Endodermal cell (in vitro differentiated cells): ENCODE results near the gene KIF1A. TPM values are rescaled to one million over a fixed set of nuclear protein-coding genes. Genes with fewer than 3 reads are reported as not detected.

Source experiments
- DNase-seq: peaks from one replicate; pipeline ENCODE4 v3.0.0-alpha.2; 2017
- H3K27ac ChIP-seq: 2 replicates; pipeline ENCODE4 v1.5.1; 2013; ENCODE audit warnings: mild to moderate bottlenecking, low read depth, low read length, moderate library complexity
- H3K27me3 ChIP-seq: 2 replicates; pipeline ENCODE4 v1.6.1; 2013; ENCODE audit warnings: mild to moderate bottlenecking, low read length, moderate library complexity; ENCODE audit not compliant: insufficient read depth, control insufficient read depth, poor library complexity, severe bottlenecking
- H3K36me3 ChIP-seq: 2 replicates; pipeline ENCODE4 v1.7.0; 2013; ENCODE audit warnings: mild to moderate bottlenecking, low read length, moderate library complexity; ENCODE audit not compliant: control insufficient read depth, insufficient read depth
- H3K4me1 ChIP-seq: one replicate; pipeline ENCODE4 v1.7.0; 2013; ENCODE audit warnings: low read length; ENCODE audit not compliant: control insufficient read depth, insufficient read depth
- H3K4me3 ChIP-seq: 2 replicates; pipeline ENCODE4 v1.5.1; 2013; ENCODE audit warnings: mild to moderate bottlenecking, low read length, moderate library complexity
- H3K9ac ChIP-seq: 2 replicates; pipeline ENCODE4 v1.6.1; 2013; ENCODE audit warnings: mild to moderate bottlenecking, low read length, moderate library complexity; ENCODE audit not compliant: poor library complexity, severe bottlenecking; ENCODE audit errors: extremely low read depth
- H3K9me3 ChIP-seq: 2 replicates; pipeline ENCODE4 v1.6.1; 2013; ENCODE audit warnings: mild to moderate bottlenecking, low read length, moderate library complexity; ENCODE audit not compliant: control insufficient read depth
- H3K27ac Mint-ChIP-seq: 2 replicates; pipeline ENCODE4 v1.8.0; 2020; ENCODE audit warnings: mixed read lengths
- H3K27me3 Mint-ChIP-seq: 2 replicates; pipeline ENCODE4 v1.8.0; 2021; ENCODE audit warnings: mild to moderate bottlenecking, mixed read lengths; ENCODE audit not compliant: insufficient read depth
- H3K36me3 Mint-ChIP-seq: 2 replicates; pipeline ENCODE4 v1.8.0; 2020; ENCODE audit warnings: low read depth, mixed read lengths
- H3K4me1 Mint-ChIP-seq: 2 replicates; pipeline ENCODE4 v1.8.0; 2020; ENCODE audit warnings: mixed read lengths
- H3K4me3 Mint-ChIP-seq: 2 replicates; pipeline ENCODE4 v1.8.0; 2020; ENCODE audit warnings: mild to moderate bottlenecking, moderate library complexity, mixed read lengths
- H3K9me3 Mint-ChIP-seq: 2 replicates; pipeline ENCODE4 v1.8.0; 2020; ENCODE audit warnings: mild to moderate bottlenecking, mixed read lengths
- CTCF ChIP-seq: fragments of 200-600 bp; sonication (generic); conservative IDR thresholded peaks from 2 replicates; pipeline ENCODE4 v1.5.0; 2021; ENCODE audit warnings: antibody characterized with exemption, mild to moderate bottlenecking
- WGBS, 2 experiments: methylation state at CpG; one replicate each; pipeline versions ENCODE4 v1.1.5 to v1.1.7; 2013; ENCODE audit warnings: missing lambda C conversion rate in 2 of 2, mixed read lengths in 1 of 2; ENCODE audit not compliant: insufficient coverage in 1 of 2, insufficient read length in 1 of 2; 5-methylcytosine and 5-hydroxymethylcytosine counted together
- total RNA-seq, 2 donors: library from RNA; stranded (reverse); fragmentation: NEBNext Ultra II Directional in 1 of 2; extraction: Animal tissue kit (Norgen Biotek cat#: 25700) in 1 of 2; gene quantifications; 2 replicates in 1 of 2; 3 replicates in 1 of 2; pipeline ENCODE4 v1.2.1, GENCODE V29; 2021

The KIF1A gene
- total RNA-seq, 2 donors from 2014 or later: 58.8 to 83.1 TPM

GRCh38 chr2:240736281-240737250, 83.5 kb downstream of the KIF1A start:
- Histone ChIP-seq H3K4me3 (no peak overlapping the region), H3K36me3 (no peaks in the 10 kb centered on the region), H3K9ac (no peak overlapping the region), H3K4me1 (no peaks in the 10 kb centered on the region), H3K9me3 (no peaks in the 10 kb centered on the region), H3K27me3 (no peaks in the 10 kb centered on the region), H3K27ac (no peak overlapping the region)
- Mint-ChIP-seq H3K27me3 (no peaks in the 10 kb centered on the region), H3K4me1 (no peaks in the 10 kb centered on the region), H3K36me3 (peaks cover 1% of the 10 kb centered on the region), H3K4me3 (no peak overlapping the region), H3K9me3 (no peaks in the 10 kb centered on the region), H3K27ac (no peak overlapping the region)
- DNase-seq: no peak
- WGBS, 2 experiments: 88 to 91% methylated on average over 21 to 35 of the region's 35 CpGs
- TF ChIP-seq CTCF: no peak

- no peak for DNase-seq
- H3K36me3 ChIP-seq: no peaks in the 10 kb centered on the region
- H3K4me3 ChIP-seq: no peak overlapping the region
These were observed 84.5 kb downstream of the KIF1A start for GRCh38 chr2:240735476-240735875.

GRCh38 chr2:240734756-240735155, 85.3 kb downstream of the KIF1A start:
- Mint-ChIP-seq H3K4me1 (no peaks in the 10 kb centered on the region), H3K36me3 (peaks cover 1% of the 10 kb centered on the region), H3K27me3 (no peaks in the 10 kb centered on the region), H3K27ac (no peak overlapping the region), H3K9me3 (no peaks in the 10 kb centered on the region), H3K4me3 (no peak overlapping the region)
- no peak overlapping the region for H3K9ac ChIP-seq
- no peaks in the 10 kb centered on the region for H3K36me3 ChIP-seq
- H3K9me3 ChIP-seq: no peaks in the 10 kb centered on the region
- DNase-seq: no peak
- WGBS, 2 experiments: 94 to 96% methylated on average over 12 to 17 of the region's 17 CpGs
- no peaks in the 10 kb centered on the region for H3K4me1 ChIP-seq
- no peak for TF ChIP-seq CTCF
- no peak overlapping the region for H3K4me3 ChIP-seq
- no peaks in the 10 kb centered on the region for H3K27me3 ChIP-seq
- no peak overlapping the region for H3K27ac ChIP-seq

More at GRCh38 chr2:240735476-240735875, 84.5 kb downstream of the KIF1A start:
- no peak overlapping the region for H3K4me3 Mint-ChIP-seq
- H3K36me3 Mint-ChIP-seq: peaks cover 1% of the 10 kb centered on the region
- no peaks in the 10 kb centered on the region for H3K4me1 Mint-ChIP-seq
- no peak overlapping the region for H3K9ac ChIP-seq
- H3K9me3 ChIP-seq: no peaks in the 10 kb centered on the region
- no peaks in the 10 kb centered on the region for H3K27me3 ChIP-seq
- WGBS, 2 experiments: 91 to 92% methylated on average over 4 to 10 of the region's 10 CpGs
- H3K9me3 Mint-ChIP-seq: no peaks in the 10 kb centered on the region
- no peaks in the 10 kb centered on the region for H3K4me1 ChIP-seq
- no peak for TF ChIP-seq CTCF
- H3K27ac Mint-ChIP-seq: no peak overlapping the region
- H3K27ac ChIP-seq: no peak overlapping the region
- H3K27me3 Mint-ChIP-seq: no peaks in the 10 kb centered on the region
